ENCODE measurements around the gene ATOX1. TPM values are rescaled to one million over a fixed set of nuclear protein-coding genes. Genes with fewer than 3 reads are reported as not detected.

ATOX1 gene
- total and polyA plus RNA-seq, 2 experiments from 2014 or later: 126 to 296 TPM

GRCh38 chr5:151743530-151743929 lies 14.9 kb downstream of the ATOX1 start:
- 98 to 100% methylated on average over 1 of the region's 1 CpG for WGBS, 2 experiments (ENCODE audit: low coverage in 1 of 2, low lambda C conversion rate in 2 of 2, missing lambda C conversion rate in 2 of 2)
- Histone ChIP-seq H3K27me3 (replicated peaks; ENCODE audit: insufficient read depth) (no peaks in the 10 kb centered on the region), H3K79me2 (ENCODE audit: insufficient read depth) (peaks cover 27% of the 10 kb centered on the region), H3K4me1 (ENCODE audit: insufficient read depth) (peaks cover 70% of the 10 kb centered on the region), H3K27ac (peak overlapping the region; percentile 83), H3K4me3 (no peak overlapping the region), H3K9me2 (ENCODE audit: insufficient read depth) (no peaks in the 10 kb centered on the region), H4K20me1 (ENCODE audit: insufficient read depth) (no peaks in the 10 kb centered on the region), H3K4me2 (ENCODE audit: unreplicated experiment) (no peak overlapping the region), H3K9ac (no peak overlapping the region), H3K36me3 (ENCODE audit: low read depth) (peaks cover 3% of the 10 kb centered on the region; the same call in 1 of the 2 replicates), H3F3A (ENCODE audit: insufficient read depth) (peaks cover 76% of the 10 kb centered on the region), H3K9me3 (ENCODE audit: low read depth) (no peaks in the 10 kb centered on the region), H2AFZ (no peak overlapping the region)
- TF ChIP-seq EZH2 (IDR thresholded peaks at IDR 0.05; ENCODE audit: insufficient read depth, poor library complexity, severe bottlenecking) (no peak), EZH2phosphoT487 (IDR thresholded peaks at IDR 0.05; ENCODE audit: insufficient read depth, low read depth) (no peak)
- DNase-seq: peak; percentile 38
- in situ Hi-C loops (cut with MboI): loop anchor here (5.0 kb wide), 1 partner anchor 81 kb away; no protein-coding TSS in a partner anchor

- Histone ChIP-seq H3K4me1 (ENCODE audit: insufficient read depth) (peaks cover 76% of the 10 kb centered on the region), H3K27ac (peak overlapping the region; percentile 99), H3K9ac (peak overlapping the region; percentile 90; the same call in 1 of the 2 replicates), H4K20me1 (ENCODE audit: insufficient read depth) (no peaks in the 10 kb centered on the region), H3K36me3 (ENCODE audit: low read depth) (peaks cover 3% of the 10 kb centered on the region; the same call in 1 of the 2 replicates), H3K9me2 (ENCODE audit: insufficient read depth) (no peaks in the 10 kb centered on the region), H3K4me3 (no peak overlapping the region), H3K79me2 (ENCODE audit: insufficient read depth) (peaks cover 22% of the 10 kb centered on the region), H3K9me3 (ENCODE audit: low read depth) (no peaks in the 10 kb centered on the region), H3K4me2 (ENCODE audit: unreplicated experiment) (no peak overlapping the region), H2AFZ (no peak overlapping the region), H3F3A (ENCODE audit: insufficient read depth) (peaks cover 83% of the 10 kb centered on the region), H3K27me3 (replicated peaks; ENCODE audit: insufficient read depth) (no peaks in the 10 kb centered on the region)
- 25 to 28% methylated on average over 7 of the region's 7 CpGs for WGBS, 2 experiments (ENCODE audit: low coverage in 1 of 2, low lambda C conversion rate in 2 of 2, missing lambda C conversion rate in 2 of 2)
- DNase-seq: peak; percentile 86
- in situ Hi-C loops (cut with MboI): loop anchor here (5.0 kb wide), 1 partner anchor 81 kb away; no protein-coding TSS in a partner anchor
- TF ChIP-seq EZH2 (IDR thresholded peaks at IDR 0.05; ENCODE audit: insufficient read depth, poor library complexity, severe bottlenecking) (no peak), EZH2phosphoT487 (IDR thresholded peaks at IDR 0.05; ENCODE audit: insufficient read depth, low read depth) (no peak)
Observed at GRCh38 chr5:151742870-151743294, 15.5 kb downstream of the ATOX1 start.

GRCh38 chr5:151741678-151742423 lies 16.6 kb downstream of the ATOX1 start:
- Histone ChIP-seq H3K9me2 (ENCODE audit: insufficient read depth) (no peaks in the 10 kb centered on the region), H3K9me3 (ENCODE audit: low read depth) (no peaks in the 10 kb centered on the region), H3K4me3 (peak overlapping the region; percentile 64), H3K79me2 (ENCODE audit: insufficient read depth) (peaks cover 13% of the 10 kb centered on the region; the same call in 1 of the 2 replicates), H3K27me3 (replicated peaks; ENCODE audit: insufficient read depth) (no peaks in the 10 kb centered on the region), H3K9ac (peak overlapping the region; percentile 90), H3K4me2 (ENCODE audit: unreplicated experiment) (peak overlapping the region; percentile 78), H3F3A (ENCODE audit: insufficient read depth) (peaks cover 85% of the 10 kb centered on the region), H3K36me3 (ENCODE audit: low read depth) (peaks cover 3% of the 10 kb centered on the region; the same call in 1 of the 2 replicates), H2AFZ (0 out of 2 replicates have a peak overlapping the region, but pooled peaks have one; percentile 13), H4K20me1 (ENCODE audit: insufficient read depth) (no peaks in the 10 kb centered on the region), H3K4me1 (ENCODE audit: insufficient read depth) (peaks cover 83% of the 10 kb centered on the region), H3K27ac (peak overlapping the region; percentile 99)
- 20 to 24% methylated on average over 6 of the region's 6 CpGs for WGBS, 2 experiments (ENCODE audit: low coverage in 1 of 2, low lambda C conversion rate in 2 of 2, missing lambda C conversion rate in 2 of 2)
- TF ChIP-seq EZH2phosphoT487 (IDR thresholded peaks at IDR 0.05; ENCODE audit: insufficient read depth, low read depth) (no peak), EZH2 (IDR thresholded peaks at IDR 0.05; ENCODE audit: insufficient read depth, poor library complexity, severe bottlenecking) (no peak)
- peak; percentile 86 for DNase-seq
- in situ Hi-C loops (cut with MboI): loop anchor here (5.0 kb wide), 1 partner anchor 80 kb away; no protein-coding TSS in a partner anchor

DNA sequence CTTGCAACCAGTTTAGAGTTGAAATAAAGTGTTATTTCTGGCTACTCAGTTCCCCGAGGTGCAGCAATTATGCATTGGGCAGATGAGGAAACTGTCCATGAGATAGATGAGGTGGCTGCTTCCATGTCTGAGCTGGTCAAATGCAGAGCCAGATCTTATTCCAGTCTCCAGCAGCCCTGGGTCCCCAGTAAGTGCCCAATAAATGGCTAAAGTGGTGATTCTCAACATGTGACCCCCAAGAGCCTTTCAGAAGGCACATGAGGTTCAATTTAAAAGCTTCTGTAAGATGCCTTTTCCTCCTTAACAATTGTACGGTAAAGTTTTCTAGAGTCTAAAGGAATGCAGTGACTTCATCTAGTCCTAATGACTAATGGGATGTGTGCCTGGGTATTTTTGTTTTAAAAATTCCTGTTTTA lies 17.5 kb downstream of the ATOX1 start:
- Histone ChIP-seq H3K9ac (peak overlapping the region; percentile 90), H3K9me2 (ENCODE audit: insufficient read depth) (no peaks in the 10 kb centered on the region), H3K4me1 (ENCODE audit: insufficient read depth) (peaks cover 81% of the 10 kb centered on the region), H3K79me2 (ENCODE audit: insufficient read depth) (peaks cover 6% of the 10 kb centered on the region; the same call in 1 of the 2 replicates), H3F3A (ENCODE audit: insufficient read depth) (peaks cover 76% of the 10 kb centered on the region), H4K20me1 (ENCODE audit: insufficient read depth) (no peaks in the 10 kb centered on the region), H2AFZ (peak overlapping the region; percentile 27; the same call in 1 of the 2 replicates), H3K4me2 (ENCODE audit: unreplicated experiment) (peak overlapping the region; percentile 78), H3K4me3 (peak overlapping the region; percentile 64), H3K9me3 (ENCODE audit: low read depth) (no peaks in the 10 kb centered on the region), H3K27me3 (replicated peaks; ENCODE audit: insufficient read depth) (no peaks in the 10 kb centered on the region), H3K27ac (peak overlapping the region; percentile 99), H3K36me3 (ENCODE audit: low read depth) (peaks cover 3% of the 10 kb centered on the region; the same call in 1 of the 2 replicates)
- in situ Hi-C loops (cut with MboI): loop anchor here (5.0 kb wide), 1 partner anchor 79 kb away; no protein-coding TSS in a partner anchor
- peak; percentile 87 for DNase-seq
- TF ChIP-seq EZH2phosphoT487 (IDR thresholded peaks at IDR 0.05; ENCODE audit: insufficient read depth, low read depth): no peak
- no peak for TF ChIP-seq EZH2 (IDR thresholded peaks at IDR 0.05; ENCODE audit: insufficient read depth, poor library complexity, severe bottlenecking)
- WGBS, 2 experiments (ENCODE audit: low coverage in 1 of 2, low lambda C conversion rate in 2 of 2, missing lambda C conversion rate in 2 of 2): 0% methylated on average over 2 of the region's 2 CpGs
